Endothelial cell of umbilical vein (primary cell): ENCODE results near the gene KAZN. TPM values are rescaled to one million over a fixed set of nuclear protein-coding genes. Genes with fewer than 3 reads are reported as not detected.

Experiments
- BruUV-seq: library from RNA; stranded (reverse); fragments of 400-500 nt; replicated peaks from 2 replicates; lab custom pipeline; 2021; lab: Mats Ljungman, UMichigan
- CTCF ChIA-PET: fragments of 300-600, 350-600 bp; sonication (Branson Sonifier 250); formaldehyde crosslinking; loops from one replicate; lab custom pipeline; 2021; ENCODE audit warnings: antibody characterized with exemption, inconsistent platforms; lab: Charles Lee
- POLR2A ChIA-PET: fragments of 300-600, 350-600 bp; sonication (Branson Sonifier 250); formaldehyde crosslinking; loops from one replicate; lab custom pipeline; 2021; ENCODE audit warnings: antibody characterized with exemption, inconsistent platforms; lab: Charles Lee
- DNase-seq: peaks from one replicate; pipeline ENCODE4 v3.0.0-alpha.2; 2011; ENCODE audit warnings: low read depth, low spot score
- FAIRE-seq: peaks from 2 replicates; lab custom pipeline; 2011; peaks lifted over from hg19 to GRCh38; lab: Jason Lieb, UNC
- H2AFZ ChIP-seq: 2 replicates; pipeline ENCODE4 v1.6.0; 2012; ENCODE audit warnings: low read depth, low read length, control low read depth, inconsistent platforms
- H3K27ac ChIP-seq: 2 replicates; pipeline ENCODE4 v1.5.1; 2011; ENCODE audit warnings: low read depth, mild to moderate bottlenecking, control low read depth, low read length, moderate library complexity; ENCODE audit not compliant: insufficient read depth
- H3K27me3 ChIP-seq, 2 experiments: 2 replicates each; pipeline versions ENCODE4 v1.6.0 to v1.6.1; 2011; ENCODE audit warnings: low read length in 2 of 2, mixed read lengths in 1 of 2; ENCODE audit not compliant: control insufficient read depth in 2 of 2, insufficient read depth in 2 of 2
- H3K36me3 ChIP-seq, 2 experiments: 2 replicates in 1 of 2; 3 replicates in 1 of 2; pipeline ENCODE4 v1.5.1; 2011; ENCODE audit warnings: low read length in 2 of 2, mild to moderate bottlenecking in 1 of 2, moderate library complexity in 1 of 2; ENCODE audit not compliant: control insufficient read depth in 2 of 2, insufficient read depth in 2 of 2; ENCODE audit errors: extremely low read depth in 1 of 2
- H3K4me1 ChIP-seq: 3 replicates; pipeline ENCODE4 v1.5.1; 2011; ENCODE audit warnings: mild to moderate bottlenecking, low read length; ENCODE audit not compliant: control insufficient read depth, insufficient read depth; ENCODE audit errors: extremely low read depth
- H3K4me2 ChIP-seq: 2 replicates; pipeline ENCODE4 v1.6.1; 2011; ENCODE audit warnings: low read length, control low read depth, mixed read lengths; ENCODE audit not compliant: insufficient read depth
- H3K4me3 ChIP-seq, 3 experiments: fragments of 200-600 bp in 1 of 3; sonication (generic), shearing (Covaris generic) in 1 of 3; replicated peaks in 1 of 3; 2 replicates each; pipeline ENCODE4 v1.5.1; 2011 to 2016; ENCODE audit warnings: control low read depth in 3 of 3, low read length in 3 of 3, mild to moderate bottlenecking in 2 of 3, inconsistent platforms in 1 of 3, low read depth in 1 of 3, moderate library complexity in 1 of 3; ENCODE audit not compliant: insufficient read depth in 1 of 3
- H3K79me2 ChIP-seq: 2 replicates; pipeline ENCODE4 v1.6.0; 2012; ENCODE audit warnings: low read length, inconsistent platforms; ENCODE audit not compliant: control insufficient read depth, insufficient read depth
- H3K9ac ChIP-seq: replicated peaks from 2 replicates; pipeline ENCODE3; 2011; ENCODE audit warnings: low read length, control low read depth; ENCODE audit not compliant: insufficient read depth; ENCODE audit errors: extremely low read depth
- H3K9me1 ChIP-seq: replicated peaks from 3 replicates; pipeline ENCODE4 v1.6.0; 2011; ENCODE audit warnings: mild to moderate bottlenecking, low read length; ENCODE audit not compliant: control insufficient read depth, insufficient read depth; ENCODE audit errors: extremely low read depth
- H3K9me3 ChIP-seq: replicated peaks from 2 replicates; pipeline ENCODE4 v1.5.1; 2012; ENCODE audit warnings: low read length, inconsistent platforms; ENCODE audit not compliant: control insufficient read depth, insufficient read depth
- H4K20me1 ChIP-seq: replicated peaks from 2 replicates; pipeline ENCODE3; 2011; ENCODE audit warnings: mild to moderate bottlenecking, low read length; ENCODE audit not compliant: control insufficient read depth, insufficient read depth; ENCODE audit errors: extremely low read depth
- CTCF ChIP-seq, 2 donors: IDR thresholded peaks; 1 replicate in 1 of 2; 2 replicates in 1 of 2; pipeline ENCODE4 v1.5.1; 2011; ENCODE audit warnings: low read length in 2 of 2, mild to moderate bottlenecking in 2 of 2, moderate library complexity in 2 of 2, control low read depth in 1 of 2, inconsistent platforms in 1 of 2, low read depth in 1 of 2; ENCODE audit not compliant: insufficient read depth in 1 of 2; ENCODE audit errors: extremely low read depth in 1 of 2
- EZH2 ChIP-seq: IDR thresholded peaks from 2 replicates; pipeline ENCODE4 v1.6.1; 2012; ENCODE audit warnings: borderline replicate concordance, low read depth, mild to moderate bottlenecking, moderate library complexity, low read length, inconsistent platforms; ENCODE audit not compliant: severe bottlenecking
- FOS ChIP-seq: IDR thresholded peaks from 2 replicates; pipeline ENCODE4 v1.6.1; 2011; ENCODE audit warnings: mild to moderate bottlenecking, low read length, moderate library complexity, borderline replicate concordance; ENCODE audit not compliant: insufficient read depth
- GATA2 ChIP-seq: IDR thresholded peaks from 2 replicates; pipeline ENCODE4 v1.7.0; 2011; ENCODE audit warnings: low read depth, mild to moderate bottlenecking, moderate library complexity, mixed read lengths, low read length; ENCODE audit not compliant: insufficient read length, insufficient read depth
- JUN ChIP-seq: IDR thresholded peaks from 2 replicates; pipeline ENCODE4 v1.6.1; 2011; ENCODE audit warnings: borderline replicate concordance, low read depth; ENCODE audit not compliant: insufficient read length, insufficient read depth
- MAX ChIP-seq: IDR thresholded peaks from 2 replicates; pipeline ENCODE4 v1.6.1; 2011; ENCODE audit not compliant: insufficient read depth, insufficient read length
- MYC ChIP-seq: IDR thresholded peaks from one replicate; pipeline ENCODE4 v1.6.1; 2011; ENCODE audit warnings: mild to moderate bottlenecking, low read depth, low read length
- POLR2A ChIP-seq: IDR thresholded peaks from 2 replicates; pipeline ENCODE4 v1.6.1; 2012; ENCODE audit warnings: low read depth, mild to moderate bottlenecking, control low read depth, low read length
- POLR2AphosphoS5 ChIP-seq: IDR thresholded peaks from 2 replicates; pipeline ENCODE4 v1.6.1; 2012; ENCODE audit warnings: low read depth, mild to moderate bottlenecking, control low read depth, low read length, moderate library complexity; ENCODE audit not compliant: insufficient read depth
- dilution Hi-C: fragments of 300-500 bp; cut with MboI; formaldehyde crosslinking; loops from one replicate; pipeline ENCODE4 v1.15.0; 2019; ENCODE audit warnings: low sequenced_read_pairs; ENCODE audit not compliant: extremely low pct_ligation_motif_present
- intact Hi-C: fragments of 100-400 bp; cut with micrococcal nuclease; formaldehyde crosslinking; loops from one replicate; pipeline ENCODE4 v1.10.0; 2022
- polyA plus RNA-seq, 4 experiments: library from polyadenylated mRNA; depleted of rRNA in 3 of 4; stranded (reverse) in 3 of 4; unstranded in 1 of 4; fragments of >200 nt; gene quantifications; 2 replicates each; pipeline versions ENCODE4 v1.2.1 to v1.2.3, GENCODE V29; 2011 to 2012; ENCODE audit warnings: missing spikeins in 1 of 4
- total RNA-seq: library from RNA; stranded (reverse); gene quantifications from 2 replicates; pipeline ENCODE4 v1.2.3, GENCODE V29; 2021

KAZN gene
- total and polyA plus RNA-seq, 2 donors (not counting 3 experiments of a cell fraction or from before 2014, with no cell fraction given), result 1.6 to 5.8 TPM

DNA sequence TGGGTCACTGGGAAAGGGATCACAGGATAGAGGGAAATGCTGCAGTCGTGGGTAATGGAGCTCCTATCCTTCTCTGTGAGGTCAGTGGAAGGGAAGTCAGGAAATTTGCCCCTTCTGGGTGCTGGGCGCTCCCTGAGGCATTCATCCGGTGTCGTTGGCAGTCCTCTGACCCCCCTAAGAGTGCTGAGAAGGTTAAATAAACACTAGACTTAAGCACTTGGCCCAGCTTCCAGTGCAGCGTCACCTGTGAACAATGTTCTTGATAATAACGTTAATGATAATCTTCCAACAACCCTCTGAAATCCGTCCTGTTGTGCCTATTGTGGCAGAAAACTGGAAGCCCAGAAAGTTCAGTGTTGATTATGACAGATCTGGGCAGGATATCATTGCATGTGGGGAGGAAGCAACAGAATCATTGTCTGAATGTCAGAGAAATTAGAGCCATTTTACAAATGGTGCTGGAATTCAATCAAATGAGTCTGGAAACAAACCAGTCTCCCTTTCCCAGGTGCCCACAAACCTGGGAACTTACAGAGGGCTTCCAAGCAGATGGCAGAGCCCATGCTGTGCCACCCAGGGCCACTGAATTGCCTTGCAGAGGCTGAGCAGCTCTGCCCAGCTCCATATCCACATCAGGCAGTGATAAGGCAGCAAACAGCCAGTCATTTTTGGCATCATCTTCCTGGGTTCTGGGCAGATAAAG lies 216.8 kb downstream of the KAZN start:
- BruUV-seq, result no TSS peak
- Histone ChIP-seq H3K9me3 (no peaks in the 10 kb centered on the region), H3K9ac (no peak overlapping the region), H3K4me3 (no peak overlapping the region), H3K36me3 (no peaks in the 10 kb centered on the region), H4K20me1 (no peaks in the 10 kb centered on the region), H3K4me1 (no peaks in the 10 kb centered on the region), H3K4me2 (no peak overlapping the region), H3K27ac (no peak overlapping the region), H3K9me1 (no peaks in the 10 kb centered on the region), H3K79me2 (no peaks in the 10 kb centered on the region), H3K27me3 (no peaks in the 10 kb centered on the region), H2AFZ (no peak overlapping the region)
- TF ChIP-seq GATA2 (no peak), MAX (no peak), CTCF (IDR thresholded peaks at IDR 0.05; ENCODE audit: extremely low read depth in 1 of 2, insufficient read depth in 1 of 2, low read depth in 1 of 2, low read length in 2 of 2) (no peak), POLR2AphosphoS5 (no peak), EZH2 (no peak), FOS (no peak), JUN (no peak), MYC (no peak), POLR2A (no peak)
- ChIA-PET POLR2A (no interaction called here), CTCF (no interaction called here)
- intact Hi-C loops, result no loop called here
- dilution Hi-C loops, result no loop called here
- no peak for FAIRE-seq
- DNase-seq, result no peak
